HG03575 (cell line): ENCODE measurements around the gene IMMP2L.
"Not testable (repeated sequence)": the region's sequence is repeated elsewhere in the genome, so short reads cannot be mapped to it uniquely, and the experiment has no call there.

Experiments
- ATAC-seq: cut with Tn5 transposase; IDR thresholded peaks from one replicate; pipeline ENCODE4 v1.9.1; 2021; ENCODE audit not compliant: unreplicated experiment, insufficient number of reproducible peaks, low FRiP score; ENCODE audit errors: extremely low read depth

Gene IMMP2L

GRCh38 chr7:110724811-110725210 is 837.5 kb downstream of the IMMP2L start:
- no peak for ATAC-seq

- ATAC-seq, result no peak
These were observed 840.9 kb downstream of the IMMP2L start for GRCh38 chr7:110721395-110721794.

- ATAC-seq, result no peak
These were observed 841.7 kb downstream of the IMMP2L start for GRCh38 chr7:110720626-110721025.

GRCh38 chr7:110719741-110720140 is 842.6 kb downstream of the IMMP2L start:
- ATAC-seq, result no peak

GRCh38 chr7:110718503-110719205 is 843.6 kb downstream of the IMMP2L start:
- ATAC-seq, result no peak

- ATAC-seq, result no peak
These were observed 858.1 kb downstream of the IMMP2L start for GRCh38 chr7:110704225-110704624.

- no peak for ATAC-seq
These were observed 863.7 kb downstream of the IMMP2L start for GRCh38 chr7:110698576-110698975.

- no peak for ATAC-seq
These were observed 868.9 kb downstream of the IMMP2L start for GRCh38 chr7:110693344-110693743.

- no peak for ATAC-seq
These were observed 873.4 kb downstream of the IMMP2L start for GRCh38 chr7:110688908-110689307.

- ATAC-seq, result no peak
These were observed 876.4 kb downstream of the IMMP2L start for GRCh38 chr7:110685899-110686298.

- no peak for ATAC-seq
These were observed 880.4 kb downstream of the IMMP2L start for GRCh38 chr7:110681941-110682340.

GRCh38 chr7:110677405-110677804 is 884.9 kb downstream of the IMMP2L start:
- ATAC-seq, result no peak

- ATAC-seq, result no peak
These were observed 885.5 kb downstream of the IMMP2L start for GRCh38 chr7:110676785-110677184.

- no peak for ATAC-seq
These were observed 886.7 kb downstream of the IMMP2L start for GRCh38 chr7:110675383-110676103.

GRCh38 chr7:110673148-110673547 is 889.1 kb downstream of the IMMP2L start:
- ATAC-seq, result no peak

- ATAC-seq, result no peak
These were observed 892.9 kb downstream of the IMMP2L start for GRCh38 chr7:110669410-110669809.

- no peak for ATAC-seq
These were observed 897.5 kb downstream of the IMMP2L start for GRCh38 chr7:110664803-110665202.

- not testable (repeated sequence) for ATAC-seq
These were observed 901.7 kb downstream of the IMMP2L start for GRCh38 chr7:110660637-110661036.

GRCh38 chr7:110650328-110650727 is 912.0 kb downstream of the IMMP2L start:
- no peak for ATAC-seq

- ATAC-seq, result no peak
These were observed 915.0 kb downstream of the IMMP2L start for GRCh38 chr7:110647266-110647665.
